ENCODE measurements around the gene DHODH.
"Not testable (repeated sequence)": the region's sequence is repeated elsewhere in the genome, so short reads cannot be mapped to it uniquely, and the experiment has no call there.

The DHODH gene

GRCh38 chr16:72043058-72043457 is 34.5 kb downstream of the DHODH start:
- DNase-seq (ENCODE audit: insufficient read length, low spot score), result no peak
- no peak for FAIRE-seq
- TF ChIP-seq CTCF (IDR thresholded peaks at IDR 0.05; ENCODE audit: insufficient read depth, missing control alignments), result no peak

- FAIRE-seq, result no peak
- DNase-seq (ENCODE audit: insufficient read length, low spot score), result no peak
- TF ChIP-seq CTCF (IDR thresholded peaks at IDR 0.05; ENCODE audit: insufficient read depth, missing control alignments), result no peak
These were observed 35.0 kb downstream of the DHODH start for GRCh38 chr16:72043539-72043938.

GRCh38 chr16:72044296-72044695 is 35.8 kb downstream of the DHODH start:
- no peak for TF ChIP-seq CTCF (IDR thresholded peaks at IDR 0.05; ENCODE audit: insufficient read depth, missing control alignments)
- no peak for FAIRE-seq

GRCh38 chr16:72044825-72045359 is 36.3 kb downstream of the DHODH start:
- TF ChIP-seq CTCF (IDR thresholded peaks at IDR 0.05; ENCODE audit: insufficient read depth, missing control alignments), result no peak
- no peak for DNase-seq (ENCODE audit: insufficient read length, low spot score)
- FAIRE-seq, result no peak

More at GRCh38 chr16:72044296-72044695, 35.8 kb downstream of the DHODH start:
- DNase-seq (ENCODE audit: insufficient read length, low spot score), result no peak

GRCh38 chr16:72049110-72049509 is 40.6 kb downstream of the DHODH start:
- DNase-seq (ENCODE audit: insufficient read length, low spot score) (no peak), FAIRE-seq (no peak)
- TF ChIP-seq CTCF (IDR thresholded peaks at IDR 0.05; ENCODE audit: insufficient read depth, missing control alignments), result no peak

- FAIRE-seq, result no peak
- TF ChIP-seq CTCF (IDR thresholded peaks at IDR 0.05; ENCODE audit: insufficient read depth, missing control alignments), result no peak
- no peak for DNase-seq (ENCODE audit: insufficient read length, low spot score)
These were observed 42.4 kb downstream of the DHODH start for GRCh38 chr16:72050769-72051464.

- no peak for TF ChIP-seq CTCF (IDR thresholded peaks at IDR 0.05; ENCODE audit: insufficient read depth, missing control alignments)
- FAIRE-seq (no peak), DNase-seq (ENCODE audit: insufficient read length, low spot score) (no peak)
These were observed 43.3 kb downstream of the DHODH start for GRCh38 chr16:72051818-72052217.

- not testable (repeated sequence) for DNase-seq (ENCODE audit: insufficient read length, low spot score); FAIRE-seq
These were observed 45.8 kb downstream of the DHODH start, which contains the start of gene HP for GRCh38 chr16:72054254-72054847. TSS of gene HP (plus strand) at chr16:72054505. CDS start at chr16:72054653, 148 bp downstream.

Data from D721Med (cell line).